Endodermal cell (in vitro differentiated cells): Measurements from ENCODE around the gene HMCN2. TPM values are rescaled to one million over a fixed set of nuclear protein-coding genes. Genes with fewer than 3 reads are reported as not detected.

Experiments used
- DNase-seq: peaks from one replicate; pipeline ENCODE4 v3.0.0-alpha.2; 2017
- H3K27ac ChIP-seq: 2 replicates; pipeline ENCODE4 v1.5.1; 2013; ENCODE audit warnings: mild to moderate bottlenecking, low read depth, low read length, moderate library complexity
- H3K27me3 ChIP-seq: 2 replicates; pipeline ENCODE4 v1.6.1; 2013; ENCODE audit warnings: mild to moderate bottlenecking, low read length, moderate library complexity; ENCODE audit not compliant: insufficient read depth, control insufficient read depth, poor library complexity, severe bottlenecking
- H3K36me3 ChIP-seq: 2 replicates; pipeline ENCODE4 v1.7.0; 2013; ENCODE audit warnings: mild to moderate bottlenecking, low read length, moderate library complexity; ENCODE audit not compliant: control insufficient read depth, insufficient read depth
- H3K4me1 ChIP-seq: one replicate; pipeline ENCODE4 v1.7.0; 2013; ENCODE audit warnings: low read length; ENCODE audit not compliant: control insufficient read depth, insufficient read depth
- H3K4me3 ChIP-seq: 2 replicates; pipeline ENCODE4 v1.5.1; 2013; ENCODE audit warnings: mild to moderate bottlenecking, low read length, moderate library complexity
- H3K9ac ChIP-seq: 2 replicates; pipeline ENCODE4 v1.6.1; 2013; ENCODE audit warnings: mild to moderate bottlenecking, low read length, moderate library complexity; ENCODE audit not compliant: poor library complexity, severe bottlenecking; ENCODE audit errors: extremely low read depth
- H3K9me3 ChIP-seq: 2 replicates; pipeline ENCODE4 v1.6.1; 2013; ENCODE audit warnings: mild to moderate bottlenecking, low read length, moderate library complexity; ENCODE audit not compliant: control insufficient read depth
- H3K27ac Mint-ChIP-seq: 2 replicates; pipeline ENCODE4 v1.8.0; 2020; ENCODE audit warnings: mixed read lengths
- H3K27me3 Mint-ChIP-seq: 2 replicates; pipeline ENCODE4 v1.8.0; 2021; ENCODE audit warnings: mild to moderate bottlenecking, mixed read lengths; ENCODE audit not compliant: insufficient read depth
- H3K36me3 Mint-ChIP-seq: 2 replicates; pipeline ENCODE4 v1.8.0; 2020; ENCODE audit warnings: low read depth, mixed read lengths
- H3K4me1 Mint-ChIP-seq: 2 replicates; pipeline ENCODE4 v1.8.0; 2020; ENCODE audit warnings: mixed read lengths
- H3K4me3 Mint-ChIP-seq: 2 replicates; pipeline ENCODE4 v1.8.0; 2020; ENCODE audit warnings: mild to moderate bottlenecking, moderate library complexity, mixed read lengths
- H3K9me3 Mint-ChIP-seq: 2 replicates; pipeline ENCODE4 v1.8.0; 2020; ENCODE audit warnings: mild to moderate bottlenecking, mixed read lengths
- WGBS, 2 experiments: methylation state at CpG; one replicate each; pipeline versions ENCODE4 v1.1.5 to v1.1.7; 2013; ENCODE audit warnings: missing lambda C conversion rate in 2 of 2, mixed read lengths in 1 of 2; ENCODE audit not compliant: insufficient coverage in 1 of 2, insufficient read length in 1 of 2; 5-methylcytosine and 5-hydroxymethylcytosine counted together
- total RNA-seq, 2 donors: library from RNA; stranded (reverse); fragmentation: NEBNext Ultra II Directional in 1 of 2; extraction: Animal tissue kit (Norgen Biotek cat#: 25700) in 1 of 2; gene quantifications; 2 replicates in 1 of 2; 3 replicates in 1 of 2; pipeline ENCODE4 v1.2.1, GENCODE V29; 2021
- TF ChIP-seq, protein P1 (sequence below): fragments of 200-600 bp; sonication (generic); conservative IDR thresholded peaks from 2 replicates; pipeline ENCODE4 v1.5.0; 2021; ENCODE audit warnings: antibody characterized with exemption, mild to moderate bottlenecking

HMCN2 gene
- total RNA-seq, 2 donors from 2014 or later = 3.3 to 3.9 TPM

DNA sequence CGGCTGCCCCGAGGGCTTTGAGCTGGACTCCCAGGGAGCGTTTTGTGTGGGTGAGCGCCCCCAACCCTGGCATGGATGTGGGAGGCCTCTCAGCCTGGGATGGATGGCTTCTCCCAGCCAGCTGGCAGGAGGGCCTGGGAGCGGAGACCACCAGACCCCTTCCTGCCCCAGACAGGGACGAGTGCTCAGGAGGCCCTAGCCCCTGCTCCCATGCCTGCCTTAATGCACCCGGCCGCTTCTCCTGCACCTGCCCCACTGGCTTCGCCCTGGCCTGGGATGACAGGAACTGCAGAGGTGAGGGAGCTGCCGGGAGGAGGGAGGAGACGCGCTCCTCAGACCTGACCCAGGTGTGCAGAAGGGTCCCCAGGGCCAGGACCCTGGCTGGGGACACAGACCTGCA lies 161.8 kb downstream of the HMCN2 start:
- Histone ChIP-seq H3K9me3 (no peaks in the 10 kb centered on the region), H3K27ac (no peak overlapping the region), H3K4me1 (no peaks in the 10 kb centered on the region), H3K27me3 (peaks cover 7% of the 10 kb centered on the region), H3K9ac (no peak overlapping the region), H3K4me3 (no peak overlapping the region), H3K36me3 (no peaks in the 10 kb centered on the region)
- Mint-ChIP-seq H3K36me3 (no peaks in the 10 kb centered on the region), H3K4me1 (peaks cover 4% of the 10 kb centered on the region), H3K4me3 (no peak overlapping the region), H3K27ac (no peak overlapping the region), H3K27me3 (peaks cover 9% of the 10 kb centered on the region), H3K9me3 (peaks cover 10% of the 10 kb centered on the region)
- WGBS, 2 experiments = 94 to 100% methylated on average over 2 to 12 of the region's 12 CpGs
- no peak for DNase-seq
- TF ChIP-seq, protein P1, sequence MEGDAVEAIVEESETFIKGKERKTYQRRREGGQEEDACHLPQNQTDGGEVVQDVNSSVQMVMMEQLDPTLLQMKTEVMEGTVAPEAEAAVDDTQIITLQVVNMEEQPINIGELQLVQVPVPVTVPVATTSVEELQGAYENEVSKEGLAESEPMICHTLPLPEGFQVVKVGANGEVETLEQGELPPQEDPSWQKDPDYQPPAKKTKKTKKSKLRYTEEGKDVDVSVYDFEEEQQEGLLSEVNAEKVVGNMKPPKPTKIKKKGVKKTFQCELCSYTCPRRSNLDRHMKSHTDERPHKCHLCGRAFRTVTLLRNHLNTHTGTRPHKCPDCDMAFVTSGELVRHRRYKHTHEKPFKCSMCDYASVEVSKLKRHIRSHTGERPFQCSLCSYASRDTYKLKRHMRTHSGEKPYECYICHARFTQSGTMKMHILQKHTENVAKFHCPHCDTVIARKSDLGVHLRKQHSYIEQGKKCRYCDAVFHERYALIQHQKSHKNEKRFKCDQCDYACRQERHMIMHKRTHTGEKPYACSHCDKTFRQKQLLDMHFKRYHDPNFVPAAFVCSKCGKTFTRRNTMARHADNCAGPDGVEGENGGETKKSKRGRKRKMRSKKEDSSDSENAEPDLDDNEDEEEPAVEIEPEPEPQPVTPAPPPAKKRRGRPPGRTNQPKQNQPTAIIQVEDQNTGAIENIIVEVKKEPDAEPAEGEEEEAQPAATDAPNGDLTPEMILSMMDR = no peak

DNA sequence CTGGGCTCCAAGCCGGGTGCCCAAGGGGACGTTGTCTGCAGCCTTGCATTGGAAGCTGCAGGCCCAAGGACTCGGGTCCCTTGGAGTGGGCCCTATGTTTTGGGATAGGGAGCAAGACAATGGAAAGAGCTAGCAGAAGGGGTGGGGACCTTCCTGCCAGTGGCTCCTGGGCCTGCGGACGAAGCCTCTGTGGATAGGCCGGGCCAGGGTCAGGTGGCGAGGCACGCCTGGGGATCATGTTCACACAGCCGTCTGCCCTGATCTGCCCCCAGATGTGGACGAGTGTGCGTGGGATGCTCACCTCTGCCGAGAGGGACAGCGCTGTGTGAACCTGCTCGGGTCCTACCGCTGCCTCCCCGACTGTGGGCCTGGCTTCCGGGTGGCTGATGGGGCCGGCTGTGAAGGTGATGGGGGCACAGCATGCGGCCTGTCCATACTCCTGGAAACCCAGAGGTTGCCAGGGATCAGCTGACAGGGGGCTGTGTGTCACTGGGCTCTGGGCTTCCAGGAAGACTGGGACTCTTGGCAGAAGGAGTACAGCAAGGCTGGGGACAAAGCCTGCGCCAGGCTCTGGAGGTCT lies 162.6 kb downstream of the HMCN2 start:
- 90 to 92% methylated on average over 16 to 20 of the region's 20 CpGs for WGBS, 2 experiments
- peaks cover 10% of the 10 kb centered on the region for H3K9me3 Mint-ChIP-seq

DNA sequence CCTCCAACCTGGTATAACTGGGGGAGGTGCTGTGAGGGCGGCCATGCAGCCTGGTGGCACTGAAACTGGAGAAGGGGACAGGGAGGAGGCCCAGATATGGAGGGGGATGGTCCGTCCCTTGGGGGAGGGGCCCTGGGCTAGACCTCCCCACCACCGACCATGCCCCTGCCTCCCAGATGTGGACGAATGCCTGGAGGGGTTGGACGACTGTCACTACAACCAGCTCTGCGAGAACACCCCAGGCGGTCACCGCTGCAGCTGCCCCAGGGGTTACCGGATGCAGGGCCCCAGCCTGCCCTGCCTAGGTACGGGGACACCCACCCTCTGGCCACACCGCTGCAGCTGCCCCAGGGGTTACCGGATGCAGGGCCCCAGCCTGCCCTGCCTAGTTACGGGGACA lies 163.8 kb downstream of the HMCN2 start:
- Mint-ChIP-seq H3K9me3 (peaks cover 10% of the 10 kb centered on the region), H3K36me3 (no peaks in the 10 kb centered on the region), H3K4me3 (no peak overlapping the region), H3K4me1 (peaks cover 4% of the 10 kb centered on the region), H3K27ac (no peak overlapping the region), H3K27me3 (peaks cover 30% of the 10 kb centered on the region)
- 91 to 92% methylated on average over 10 to 13 of the region's 13 CpGs for WGBS, 2 experiments
- Histone ChIP-seq H3K27me3 (peaks cover 27% of the 10 kb centered on the region), H3K4me1 (no peaks in the 10 kb centered on the region), H3K4me3 (no peak overlapping the region), H3K27ac (no peak overlapping the region), H3K36me3 (no peaks in the 10 kb centered on the region), H3K9ac (no peak overlapping the region), H3K9me3 (no peaks in the 10 kb centered on the region)
- TF ChIP-seq, protein P1 = no peak
- DNase-seq = no peak

More for the DNA sequence above, 162.6 kb downstream of the HMCN2 start:
- no peak overlapping the region for H3K9ac ChIP-seq
- H3K4me1 ChIP-seq = no peaks in the 10 kb centered on the region
- peak; percentile 56 for DNase-seq
- H3K27me3 ChIP-seq = peaks cover 15% of the 10 kb centered on the region
- peaks cover 4% of the 10 kb centered on the region for H3K4me1 Mint-ChIP-seq
- no peaks in the 10 kb centered on the region for H3K9me3 ChIP-seq
- no peak overlapping the region for H3K27ac Mint-ChIP-seq
- peaks cover 18% of the 10 kb centered on the region for H3K27me3 Mint-ChIP-seq
- H3K36me3 ChIP-seq = no peaks in the 10 kb centered on the region
- TF ChIP-seq, protein P1 = no peak
- no peak overlapping the region for H3K4me3 ChIP-seq
- no peak overlapping the region for H3K27ac ChIP-seq
- H3K36me3 Mint-ChIP-seq = no peaks in the 10 kb centered on the region
- H3K4me3 Mint-ChIP-seq = no peak overlapping the region
